ENCODE data around the gene MICU1.
"Not testable (repeated sequence)": the region's sequence is repeated elsewhere in the genome, so short reads cannot be mapped to it uniquely, and the experiment has no call there.

Gene MICU1

DNA sequence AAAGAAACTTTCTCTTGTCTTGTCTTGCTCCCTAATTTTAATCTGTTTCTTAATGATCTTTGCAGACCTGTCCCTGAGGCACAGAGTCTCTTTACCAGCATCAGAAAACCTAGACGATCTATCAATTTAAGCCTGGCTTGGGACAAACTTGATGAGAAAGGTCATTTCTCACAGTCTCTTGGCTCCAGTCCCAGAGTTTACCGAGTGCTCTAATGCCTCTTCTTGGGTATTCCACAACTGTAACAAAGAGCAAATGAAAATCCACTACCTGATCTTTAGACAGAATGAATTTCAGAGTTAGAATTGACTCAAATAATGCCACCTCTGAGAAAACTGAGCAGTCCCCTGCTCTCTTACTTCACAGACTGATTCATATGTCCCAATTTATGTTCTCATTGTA, 164.8 kb downstream of the MICU1 start:
- no peak for FAIRE-seq
- no peak for DNase-seq (ENCODE audit: insufficient read length, low spot score)

DNA sequence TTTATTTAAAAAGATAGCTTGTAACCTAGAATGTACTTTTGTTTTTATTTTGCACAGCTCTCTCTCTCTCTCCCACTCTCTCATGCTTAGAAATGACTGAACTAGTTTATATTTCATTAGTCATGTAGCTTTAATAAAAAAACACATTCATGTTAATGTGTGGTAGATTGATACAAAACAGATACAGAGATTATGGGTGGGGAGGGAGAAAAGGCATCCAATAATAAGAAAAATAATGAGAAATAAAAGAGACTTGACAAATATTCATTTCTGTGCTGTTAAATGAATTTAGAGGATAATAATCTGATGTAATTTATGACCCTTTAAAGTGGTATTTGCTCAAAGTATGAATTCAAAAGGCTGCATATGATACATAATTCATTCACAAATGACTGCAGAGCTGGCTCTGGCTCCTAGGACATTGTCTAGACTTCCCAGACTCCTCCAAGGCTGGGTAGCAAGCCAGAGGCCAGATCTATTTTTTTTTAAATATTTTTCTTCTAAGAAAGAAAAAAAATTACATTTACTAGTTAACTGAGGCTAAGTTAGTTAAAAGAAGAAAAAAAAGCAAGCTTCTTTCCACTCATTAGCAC, 165.5 kb downstream of the MICU1 start:
- no peak for DNase-seq (ENCODE audit: insufficient read length, low spot score)
- no peak for FAIRE-seq

DNA sequence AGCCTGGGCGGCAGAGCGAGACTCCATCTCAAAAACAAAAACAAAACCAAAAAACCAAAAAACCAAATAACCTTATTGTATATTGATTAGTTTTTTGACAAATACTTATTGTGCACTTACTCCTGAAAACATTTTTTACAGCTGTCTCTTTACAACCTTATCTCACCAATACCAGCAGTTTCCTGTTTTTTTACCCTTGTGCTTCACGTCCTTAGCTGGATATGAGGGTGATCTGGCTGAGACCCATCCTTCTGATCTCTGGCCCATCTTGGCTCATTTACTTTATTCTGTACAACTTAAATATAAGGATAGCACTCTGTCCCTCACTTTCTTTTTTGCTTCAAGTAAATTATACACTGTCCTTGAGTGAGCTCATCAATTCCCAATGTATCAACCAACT, 166.6 kb downstream of the MICU1 start:
- DNase-seq (ENCODE audit: insufficient read length, low spot score): no peak
- no peak for FAIRE-seq

DNA sequence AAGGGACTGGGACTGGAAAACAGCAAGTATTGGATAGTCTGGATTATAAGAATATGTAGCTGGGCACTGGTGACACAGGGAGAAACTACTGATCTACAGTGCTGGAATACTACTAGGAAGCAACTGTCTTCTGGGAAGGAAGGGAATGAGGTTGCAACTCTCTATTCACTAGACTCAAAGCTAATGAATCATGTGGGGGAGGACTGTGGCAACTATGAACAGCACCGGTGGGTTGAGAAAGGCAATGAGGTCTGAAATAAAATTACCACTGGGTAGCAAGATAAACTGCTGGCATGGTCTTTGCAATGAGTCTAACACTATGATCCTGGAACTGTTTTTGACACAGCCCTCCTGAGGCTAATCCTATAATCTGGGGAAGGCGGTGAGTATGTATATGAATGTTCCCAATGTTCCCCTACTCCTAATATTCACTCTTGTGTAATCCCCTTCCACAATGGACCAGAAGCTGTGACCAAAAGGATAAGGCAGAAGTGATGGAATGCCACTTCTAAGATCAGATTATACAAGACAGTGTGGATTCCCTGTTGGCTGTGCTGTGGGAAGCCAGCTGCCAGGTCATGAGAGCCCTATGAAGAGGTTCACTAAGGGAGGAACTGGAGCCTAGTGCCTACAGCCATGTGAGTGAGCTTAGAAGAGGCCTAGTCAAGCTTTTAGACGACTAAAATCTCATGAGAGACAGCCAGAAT, 169.8 kb downstream of the MICU1 start:
- DNase-seq (ENCODE audit: insufficient read length, low spot score): no peak
- no peak for FAIRE-seq

DNA sequence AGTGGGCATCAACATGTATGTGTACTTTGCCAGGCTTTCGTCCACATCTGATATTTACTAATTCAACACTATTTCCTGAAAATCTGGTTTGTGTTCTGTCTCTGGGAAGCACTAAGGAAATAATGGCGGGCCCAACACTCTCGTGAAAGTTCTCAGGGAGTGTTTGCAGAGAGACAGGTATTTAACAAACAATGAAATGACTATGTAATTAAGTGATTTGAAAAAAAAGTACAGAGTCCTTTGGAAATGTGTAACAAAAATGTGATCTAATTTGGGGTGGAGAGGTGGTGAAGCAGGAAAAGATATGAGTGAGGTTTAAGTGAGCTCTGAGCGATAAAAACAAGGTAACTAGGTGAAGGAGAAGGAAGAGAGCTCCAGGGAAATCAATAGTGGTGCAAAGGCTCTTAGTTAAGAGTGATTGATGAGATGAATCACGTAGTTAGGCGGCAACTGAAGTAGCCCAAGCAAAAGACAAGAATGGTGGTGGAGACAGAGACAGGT, 175.9 kb downstream of the MICU1 start:
- DNase-seq (ENCODE audit: insufficient read length, low spot score) (no peak), FAIRE-seq (no peak)

DNA sequence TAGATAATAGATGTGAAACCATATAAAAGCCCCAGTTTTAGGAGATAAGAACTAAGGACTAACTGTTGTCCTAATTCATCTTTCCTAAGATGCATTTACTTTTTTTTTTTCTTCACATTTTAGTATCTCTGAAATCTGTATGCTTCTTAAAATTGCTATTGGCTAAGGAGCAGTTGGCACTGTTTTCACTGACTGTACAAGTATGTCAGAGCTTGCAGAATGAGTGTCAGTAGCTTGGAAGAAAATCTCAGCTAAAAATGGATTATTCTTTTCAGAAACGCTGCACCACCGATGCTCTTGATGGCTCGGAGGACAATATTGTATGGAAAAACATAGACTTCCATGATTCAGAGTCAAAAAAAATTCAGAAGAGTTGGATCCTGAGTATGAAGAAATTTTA, 180.0 kb downstream of the MICU1 start:
- DNase-seq (ENCODE audit: insufficient read length, low spot score) (no peak), FAIRE-seq (no peak)

- FAIRE-seq; DNase-seq (ENCODE audit: insufficient read length, low spot score): not testable (repeated sequence)
Measured at GRCh38 chr10:72442969-72443368, 182.9 kb downstream of the MICU1 start.

DNA sequence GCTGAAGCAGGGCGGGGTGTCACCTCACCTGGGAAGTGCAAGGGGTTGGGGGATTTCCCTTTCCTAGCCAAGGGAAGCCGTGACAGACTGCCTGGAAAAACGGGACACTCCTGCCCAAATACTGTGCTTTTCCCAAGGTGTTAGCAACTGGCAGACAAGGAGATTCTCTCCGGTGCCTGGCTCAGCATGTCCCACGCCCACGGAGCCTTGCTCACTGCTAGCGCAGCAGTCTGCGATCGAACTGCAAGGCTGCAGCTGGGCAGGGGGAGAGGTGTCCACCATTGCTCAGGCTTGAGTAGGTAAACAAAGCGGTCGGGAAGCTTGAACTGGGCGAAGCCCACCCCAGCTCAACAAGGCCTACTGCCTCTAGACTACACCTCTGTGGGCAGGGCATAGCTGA, 190.3 kb downstream of the MICU1 start:
- FAIRE-seq (no peak), DNase-seq (ENCODE audit: insufficient read length, low spot score) (no peak)

DNA sequence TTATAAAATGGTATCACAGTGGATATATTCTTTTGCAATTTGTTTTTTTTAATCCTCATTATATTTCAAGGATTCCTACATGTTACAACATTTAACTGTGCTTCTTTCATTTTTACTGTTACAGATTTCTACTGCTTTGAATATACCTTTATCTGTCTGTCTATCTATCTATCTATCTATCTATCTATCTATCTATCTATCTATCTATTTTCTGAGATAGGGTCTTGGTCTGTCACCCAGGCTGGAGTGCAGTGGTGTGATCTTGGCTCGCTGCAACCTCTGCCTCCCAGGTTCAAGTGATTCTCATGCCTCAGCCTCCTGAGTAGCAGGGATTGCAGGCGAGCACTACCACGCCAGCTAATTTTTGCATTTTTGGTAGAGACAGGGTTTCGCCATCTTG, 194.9 kb downstream of the MICU1 start:
- FAIRE-seq; DNase-seq (ENCODE audit: insufficient read length, low spot score): not testable (repeated sequence)

GRCh38 chr10:72429931-72430330, 195.9 kb downstream of the MICU1 start:
- FAIRE-seq (no peak), DNase-seq (ENCODE audit: insufficient read length, low spot score) (no peak)

- DNase-seq (ENCODE audit: insufficient read length, low spot score) (no peak), FAIRE-seq (no peak)
Measured at GRCh38 chr10:72426986-72427385, 198.9 kb downstream of the MICU1 start.

DNA sequence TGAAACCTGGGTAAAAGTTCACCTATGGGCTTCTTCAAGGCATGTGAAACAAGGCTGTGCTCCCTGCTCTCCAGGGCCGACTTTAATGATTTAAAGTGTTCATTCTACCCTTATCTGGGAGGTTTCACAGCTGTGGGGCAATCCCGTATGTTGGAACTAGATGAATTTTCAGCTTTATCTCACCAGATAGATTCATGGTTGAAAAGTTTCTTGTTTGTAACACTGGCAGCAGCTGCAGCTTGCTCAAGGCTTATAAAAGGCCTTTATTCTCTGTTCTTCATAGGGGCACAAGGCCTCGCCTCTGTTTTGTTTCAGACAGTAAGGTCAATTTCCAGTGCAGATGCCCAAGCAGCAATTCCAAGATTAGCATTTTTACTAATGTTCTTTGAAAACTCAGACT, 200.7 kb downstream of the MICU1 start:
- DNase-seq (ENCODE audit: insufficient read length, low spot score) (no peak), FAIRE-seq (no peak)

- FAIRE-seq (no peak), DNase-seq (ENCODE audit: insufficient read length, low spot score) (no peak)
Measured at GRCh38 chr10:72424561-72424960, 201.3 kb downstream of the MICU1 start.

- DNase-seq (ENCODE audit: insufficient read length, low spot score) (no peak), FAIRE-seq (no peak)
Measured at GRCh38 chr10:72423426-72423825, 202.5 kb downstream of the MICU1 start.

- no peak for FAIRE-seq
- DNase-seq (ENCODE audit: insufficient read length, low spot score): no peak
Measured at GRCh38 chr10:72421885-72422540, 203.9 kb downstream of the MICU1 start.

DNA sequence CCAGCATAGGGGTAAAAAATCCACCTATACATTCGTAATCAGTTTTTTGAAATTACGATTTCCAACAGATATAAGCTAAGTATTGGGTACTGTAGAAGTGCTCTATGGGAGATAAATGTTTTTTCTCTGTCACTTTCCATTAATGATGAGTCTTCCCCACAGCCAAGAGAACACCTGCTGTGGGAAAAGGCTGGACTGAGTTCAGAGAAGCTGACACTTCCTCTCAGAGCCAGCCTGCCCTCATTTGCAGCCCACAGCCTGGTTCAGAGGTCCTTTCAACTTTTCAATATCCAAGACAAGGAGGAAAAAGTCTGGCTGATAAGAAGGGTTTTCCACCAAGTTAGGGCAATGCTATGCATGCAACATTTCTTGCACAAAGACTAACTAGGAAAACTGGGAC, 206.6 kb downstream of the MICU1 start:
- DNase-seq (ENCODE audit: insufficient read length, low spot score) (no peak), FAIRE-seq (no peak)

DNA sequence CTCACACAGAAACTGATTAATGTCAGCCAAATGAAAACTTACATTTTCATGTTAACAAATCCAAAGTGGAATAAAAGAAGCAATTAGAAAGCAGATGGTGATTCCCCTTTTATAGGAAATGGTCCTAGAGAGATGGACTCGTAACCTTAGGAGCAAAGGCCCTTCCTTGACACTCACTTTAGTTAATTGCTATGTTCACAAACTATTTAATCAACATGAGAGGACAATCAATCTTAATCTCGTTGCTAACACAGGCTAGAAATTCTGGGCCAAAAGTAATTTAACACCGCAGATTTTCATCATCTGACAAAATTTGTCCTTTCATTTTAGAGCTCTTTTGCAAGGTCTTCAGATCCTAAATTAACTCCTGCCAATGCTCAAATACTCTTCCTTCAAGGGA, 207.2 kb downstream of the MICU1 start:
- no peak for FAIRE-seq
- no peak for DNase-seq (ENCODE audit: insufficient read length, low spot score)

- FAIRE-seq (no peak), DNase-seq (ENCODE audit: insufficient read length, low spot score) (no peak)
Measured at GRCh38 chr10:72417971-72418370, 207.9 kb downstream of the MICU1 start.

DNA sequence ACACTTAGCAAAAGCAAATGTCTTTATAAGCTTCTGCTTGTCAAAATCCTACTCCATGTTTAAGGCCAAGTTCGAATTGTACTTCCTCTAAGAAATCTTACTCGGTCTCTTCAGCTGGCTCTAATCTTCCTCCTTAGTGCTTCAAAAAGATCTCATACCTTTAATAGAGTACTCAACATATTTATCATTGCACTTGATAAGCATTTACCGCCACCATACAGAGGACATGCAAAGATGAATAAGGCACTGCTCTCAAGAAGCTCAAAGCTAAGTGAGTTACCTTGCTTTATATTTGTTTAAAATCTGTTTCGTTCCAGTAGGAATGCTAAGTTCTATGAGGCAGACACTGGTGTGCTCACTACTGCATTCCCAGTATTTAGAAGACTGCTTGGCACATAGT, 209.2 kb downstream of the MICU1 start:
- no peak for FAIRE-seq
- DNase-seq (ENCODE audit: insufficient read length, low spot score): no peak

DNA sequence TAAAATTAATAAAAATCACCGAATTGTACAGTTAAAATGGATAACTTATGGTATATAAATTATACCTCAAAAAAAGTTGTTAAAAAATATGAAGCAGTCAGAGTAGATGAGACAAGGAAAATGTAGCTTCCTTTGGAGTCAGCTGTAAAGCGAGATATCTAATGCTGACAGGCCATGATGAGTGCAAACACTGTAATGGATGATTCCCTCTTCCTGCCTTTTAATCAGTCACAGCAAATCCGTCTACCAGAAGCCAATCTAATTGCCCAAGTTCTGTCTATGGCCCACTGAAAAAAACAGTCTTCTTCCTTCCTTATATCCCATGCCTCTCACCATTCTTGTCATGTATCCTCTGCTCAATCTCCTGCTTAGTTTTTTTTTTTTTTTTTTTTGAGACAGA, 211.2 kb downstream of the MICU1 start:
- no peak for FAIRE-seq
- no peak for DNase-seq (ENCODE audit: insufficient read length, low spot score)

DNA sequence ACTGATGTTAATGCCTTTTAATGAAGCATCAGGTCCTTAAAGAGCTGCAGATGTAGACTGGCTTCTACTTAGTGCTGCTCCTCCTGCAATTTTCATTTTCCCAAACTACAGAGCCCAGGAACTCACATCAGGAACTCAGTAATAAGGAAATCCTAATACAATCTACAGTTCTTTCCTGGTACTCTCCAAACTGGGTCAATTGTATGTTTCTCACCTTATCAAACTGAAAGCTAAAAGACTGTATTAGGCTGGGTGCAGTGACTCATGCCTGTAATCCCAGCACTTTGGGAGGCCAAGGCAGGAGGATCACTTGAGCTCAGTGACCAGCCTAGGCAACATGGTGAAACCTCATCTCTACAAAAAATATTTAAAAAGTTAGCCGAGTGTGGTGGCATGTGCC, 216.7 kb downstream of the MICU1 start:
- no peak for DNase-seq (ENCODE audit: insufficient read length, low spot score)
- FAIRE-seq: no peak

Measured in GM19239 (cell line).